Astrocyte of the cerebellum (primary cell): ENCODE data around the gene XG.

Experiments
- DNase-seq: peaks from one replicate; pipeline ENCODE4 v3.0.0-alpha.2; 2011; ENCODE audit warnings: low read depth
- H3K4me3 ChIP-seq: 2 replicates; pipeline ENCODE4 v1.5.1; 2011; ENCODE audit warnings: mild to moderate bottlenecking, low read depth, low read length, moderate library complexity
- CTCF ChIP-seq: IDR thresholded peaks from 2 replicates; pipeline ENCODE4 v1.5.1; 2012; ENCODE audit warnings: low read length, low read depth, moderate library complexity, mild to moderate bottlenecking; ENCODE audit errors: missing control alignments
- in situ Hi-C: cut with HindIII; loops from 2 replicates; pipeline ENCODE4 v1.10.0; 2017; ENCODE audit warnings: low sequenced_read_pairs

XG gene

GRCh38 chrX:2781698-2782097 lies 29.9 kb downstream of the XG start:
- DNase-seq = no peak
- in situ Hi-C loops = no loop called here
- no peak for TF ChIP-seq CTCF
- no peak overlapping the region for H3K4me3 ChIP-seq

- H3K4me3 ChIP-seq = no peak overlapping the region
- no peak for TF ChIP-seq CTCF
- in situ Hi-C loops = no loop called here
- no peak for DNase-seq
Observed at GRCh38 chrX:2782171-2782570, 30.3 kb downstream of the XG start.

GRCh38 chrX:2782778-2783177 lies 30.9 kb downstream of the XG start:
- no peak overlapping the region for H3K4me3 ChIP-seq
- TF ChIP-seq CTCF = no peak
- in situ Hi-C loops = no loop called here
- no peak for DNase-seq

GRCh38 chrX:2784026-2784425 lies 32.2 kb downstream of the XG start:
- in situ Hi-C loops = no loop called here
- no peak for DNase-seq
- H3K4me3 ChIP-seq = no peak overlapping the region
- TF ChIP-seq CTCF = no peak

- in situ Hi-C loops = no loop called here
- H3K4me3 ChIP-seq = no peak overlapping the region
- TF ChIP-seq CTCF = no peak
- no peak for DNase-seq
Observed at GRCh38 chrX:2785538-2785937, 33.7 kb downstream of the XG start.

GRCh38 chrX:2788980-2789379 lies 37.1 kb downstream of the XG start:
- no peak for DNase-seq
- no peak for TF ChIP-seq CTCF
- in situ Hi-C loops = no loop called here
- H3K4me3 ChIP-seq = no peak overlapping the region

- TF ChIP-seq CTCF = no peak
Observed at GRCh38 chrX:2789569-2789968, 37.7 kb downstream of the XG start.

More at GRCh38 chrX:2789569-2789968, 37.7 kb downstream of the XG start:
- in situ Hi-C loops = no loop called here
- H3K4me3 ChIP-seq = no peak overlapping the region
- no peak for DNase-seq
